Endothelial cell of umbilical vein (primary cell): ENCODE results near the gene KHNYN.

ENCODE experiments used
- EZH2 ChIP-seq: IDR thresholded peaks from 2 replicates; pipeline ENCODE4 v1.6.1; 2012; ENCODE audit warnings: borderline replicate concordance, low read depth, mild to moderate bottlenecking, moderate library complexity, low read length, inconsistent platforms; ENCODE audit not compliant: severe bottlenecking
- MYC ChIP-seq: IDR thresholded peaks from one replicate; pipeline ENCODE4 v1.6.1; 2011; ENCODE audit warnings: mild to moderate bottlenecking, low read depth, low read length
- TF ChIP-seq, protein P1 (sequence below), 2 donors: IDR thresholded peaks; 1 replicate in 1 of 2; 2 replicates in 1 of 2; pipeline ENCODE4 v1.5.1; 2011; ENCODE audit warnings: low read length in 2 of 2, mild to moderate bottlenecking in 2 of 2, moderate library complexity in 2 of 2, control low read depth in 1 of 2, inconsistent platforms in 1 of 2, low read depth in 1 of 2; ENCODE audit not compliant: insufficient read depth in 1 of 2; ENCODE audit errors: extremely low read depth in 1 of 2

DNA sequence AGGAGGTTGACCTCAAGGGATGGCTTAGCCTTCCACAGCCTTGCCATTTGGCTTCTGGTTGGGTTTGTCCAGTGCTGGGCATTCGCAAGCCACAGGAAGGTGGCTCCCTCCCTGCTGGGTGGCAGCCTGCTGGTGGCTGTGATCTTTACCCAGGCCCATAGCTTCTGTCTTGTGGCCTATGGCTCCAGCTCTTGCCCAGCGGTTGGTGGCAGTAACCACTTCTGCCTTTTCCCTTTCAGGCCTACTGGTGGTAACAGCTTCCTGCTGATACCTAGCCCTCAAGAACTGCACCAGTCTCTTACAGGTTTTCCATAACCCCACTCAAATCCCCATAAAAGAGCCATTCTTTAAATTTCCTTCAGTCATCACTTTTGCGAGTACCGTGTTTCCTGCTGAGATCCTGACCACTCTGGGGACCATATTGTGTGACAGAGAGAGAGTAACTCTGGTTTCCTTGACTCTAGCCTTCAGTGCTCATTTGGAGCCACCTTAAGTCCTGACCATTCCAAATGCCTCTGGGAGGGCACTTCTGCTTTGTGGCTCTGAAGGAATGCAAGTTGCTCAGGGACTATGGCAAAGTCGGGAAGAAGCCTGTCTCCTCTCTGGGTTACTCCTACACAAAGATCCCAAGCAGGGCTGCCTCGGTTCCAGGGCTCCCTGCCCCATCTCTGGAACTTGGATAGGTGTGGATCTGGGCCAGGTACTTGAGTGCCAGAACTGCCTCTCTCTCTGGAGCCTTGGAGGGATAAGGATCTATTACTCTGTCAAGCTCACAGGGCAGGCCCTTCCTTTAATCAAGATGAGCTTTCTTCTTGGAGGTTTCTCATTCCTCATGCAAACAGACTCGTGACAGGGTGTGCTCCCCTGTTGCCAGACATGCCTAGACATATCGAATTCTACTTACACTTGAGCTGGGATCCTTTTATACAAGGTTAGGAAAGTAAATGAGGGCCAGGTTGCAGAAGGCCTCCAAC is 33.9 kb upstream of the KHNYN start:
- TF ChIP-seq, protein P1, sequence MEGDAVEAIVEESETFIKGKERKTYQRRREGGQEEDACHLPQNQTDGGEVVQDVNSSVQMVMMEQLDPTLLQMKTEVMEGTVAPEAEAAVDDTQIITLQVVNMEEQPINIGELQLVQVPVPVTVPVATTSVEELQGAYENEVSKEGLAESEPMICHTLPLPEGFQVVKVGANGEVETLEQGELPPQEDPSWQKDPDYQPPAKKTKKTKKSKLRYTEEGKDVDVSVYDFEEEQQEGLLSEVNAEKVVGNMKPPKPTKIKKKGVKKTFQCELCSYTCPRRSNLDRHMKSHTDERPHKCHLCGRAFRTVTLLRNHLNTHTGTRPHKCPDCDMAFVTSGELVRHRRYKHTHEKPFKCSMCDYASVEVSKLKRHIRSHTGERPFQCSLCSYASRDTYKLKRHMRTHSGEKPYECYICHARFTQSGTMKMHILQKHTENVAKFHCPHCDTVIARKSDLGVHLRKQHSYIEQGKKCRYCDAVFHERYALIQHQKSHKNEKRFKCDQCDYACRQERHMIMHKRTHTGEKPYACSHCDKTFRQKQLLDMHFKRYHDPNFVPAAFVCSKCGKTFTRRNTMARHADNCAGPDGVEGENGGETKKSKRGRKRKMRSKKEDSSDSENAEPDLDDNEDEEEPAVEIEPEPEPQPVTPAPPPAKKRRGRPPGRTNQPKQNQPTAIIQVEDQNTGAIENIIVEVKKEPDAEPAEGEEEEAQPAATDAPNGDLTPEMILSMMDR (IDR thresholded peaks at IDR 0.05; ENCODE audit: extremely low read depth in 1 of 2, insufficient read depth in 1 of 2, low read depth in 1 of 2, low read length in 2 of 2), result no peak
- TF ChIP-seq EZH2 (no peak), MYC (no peak)
